Amniotic stem cell (primary cell): ENCODE results near the gene SELPLG.
"Not testable (repeated sequence)": the region's sequence is repeated elsewhere in the genome, so short reads cannot be mapped to it uniquely, and the experiment has no call there.

Experiments
- DNase-seq: peaks from one replicate; lab custom pipeline; 2025; lab: John Stamatoyannopoulos, UW

The SELPLG gene, protein sequence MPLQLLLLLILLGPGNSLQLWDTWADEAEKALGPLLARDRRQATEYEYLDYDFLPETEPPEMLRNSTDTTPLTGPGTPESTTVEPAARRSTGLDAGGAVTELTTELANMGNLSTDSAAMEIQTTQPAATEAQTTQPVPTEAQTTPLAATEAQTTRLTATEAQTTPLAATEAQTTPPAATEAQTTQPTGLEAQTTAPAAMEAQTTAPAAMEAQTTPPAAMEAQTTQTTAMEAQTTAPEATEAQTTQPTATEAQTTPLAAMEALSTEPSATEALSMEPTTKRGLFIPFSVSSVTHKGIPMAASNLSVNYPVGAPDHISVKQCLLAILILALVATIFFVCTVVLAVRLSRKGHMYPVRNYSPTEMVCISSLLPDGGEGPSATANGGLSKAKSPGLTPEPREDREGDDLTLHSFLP

DNA sequence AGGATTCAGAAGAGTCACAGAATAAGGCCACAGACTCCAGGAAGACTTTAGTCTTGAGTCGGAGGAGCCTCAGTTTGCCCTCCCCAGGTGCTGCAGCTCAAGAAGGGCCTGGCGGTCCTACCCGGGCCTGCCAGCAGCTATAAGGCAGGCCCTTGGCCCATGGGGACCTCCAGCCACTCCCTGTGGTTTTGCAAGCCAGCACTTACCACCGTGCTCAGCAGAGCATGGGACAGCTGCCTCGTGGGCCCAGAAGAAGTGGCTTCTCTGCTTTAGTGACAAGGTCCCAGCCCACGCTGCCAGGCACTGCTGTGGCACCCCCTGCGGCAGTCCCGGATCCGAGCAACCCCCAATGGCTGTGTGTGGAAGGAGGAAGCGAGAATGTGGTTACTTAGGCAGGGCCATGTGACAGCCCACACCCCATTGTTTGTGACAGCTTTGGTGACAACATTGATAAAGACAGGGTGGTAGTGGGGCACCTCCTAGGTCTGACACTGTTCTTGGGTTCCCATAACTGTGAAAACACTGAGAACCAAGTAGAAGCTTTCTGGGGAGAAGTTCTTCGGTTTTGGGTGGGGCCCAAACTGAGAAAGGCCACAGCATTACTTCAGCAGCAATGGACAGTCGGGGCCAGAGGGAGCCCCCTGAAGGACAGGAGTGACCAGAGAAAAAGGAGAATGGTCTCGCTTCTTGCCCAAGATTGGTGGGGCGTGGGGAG, at the start of gene SELPLG:
Gene SELPLG, minus strand, starts transcription at position 361 of the 715 bp plus-strand sequence. CDS start 9,587 bp downstream, outside the sequence.
- DNase-seq, result no peak

DNA sequence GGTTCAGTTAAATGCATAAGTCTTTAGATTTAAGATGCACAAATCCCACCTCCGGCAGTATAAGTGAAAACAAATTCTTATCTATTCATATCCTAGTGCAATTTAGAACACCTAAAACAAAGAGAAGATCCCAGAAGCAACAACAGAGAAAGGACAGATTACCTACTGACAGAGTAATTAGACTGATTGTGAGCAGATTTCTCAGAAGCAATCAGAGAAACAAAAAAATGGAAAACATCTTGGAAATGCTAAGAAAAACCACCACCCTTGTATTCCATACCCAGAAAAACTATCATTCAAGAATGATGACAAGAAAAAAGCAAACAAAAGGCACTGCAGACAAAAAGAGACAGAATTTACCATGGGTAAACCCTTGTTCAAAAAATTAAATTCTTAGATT, 47.6 kb upstream of the SELPLG start:
- no peak for DNase-seq

DNA sequence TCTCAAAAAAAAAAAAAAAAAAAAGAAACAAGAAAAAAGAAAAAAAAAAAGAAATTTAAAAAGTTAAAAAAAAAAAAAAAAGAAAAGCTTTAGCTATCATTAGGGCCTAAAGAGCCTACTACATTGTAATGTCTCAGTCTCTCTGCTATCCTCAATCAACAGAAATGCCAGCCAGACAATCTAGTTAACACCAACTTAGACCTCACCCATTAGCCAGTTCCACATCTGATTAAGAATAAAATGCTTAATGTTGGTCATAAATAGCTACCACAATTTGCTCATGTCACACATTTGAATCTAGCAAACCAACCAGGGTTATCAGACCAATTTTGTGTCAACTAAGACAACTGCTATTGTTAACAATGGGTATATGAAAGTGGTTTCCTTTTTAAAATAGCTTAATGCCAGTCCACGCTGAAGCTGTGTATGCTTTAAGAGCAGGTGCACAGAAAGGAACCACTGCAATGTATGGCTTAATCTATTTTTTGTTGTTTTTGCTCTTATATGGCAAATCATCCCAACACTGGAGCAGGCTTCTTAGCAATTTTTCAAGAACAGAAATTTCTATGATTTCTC, 45.5 kb upstream of the SELPLG start:
- DNase-seq, result no peak

DNA sequence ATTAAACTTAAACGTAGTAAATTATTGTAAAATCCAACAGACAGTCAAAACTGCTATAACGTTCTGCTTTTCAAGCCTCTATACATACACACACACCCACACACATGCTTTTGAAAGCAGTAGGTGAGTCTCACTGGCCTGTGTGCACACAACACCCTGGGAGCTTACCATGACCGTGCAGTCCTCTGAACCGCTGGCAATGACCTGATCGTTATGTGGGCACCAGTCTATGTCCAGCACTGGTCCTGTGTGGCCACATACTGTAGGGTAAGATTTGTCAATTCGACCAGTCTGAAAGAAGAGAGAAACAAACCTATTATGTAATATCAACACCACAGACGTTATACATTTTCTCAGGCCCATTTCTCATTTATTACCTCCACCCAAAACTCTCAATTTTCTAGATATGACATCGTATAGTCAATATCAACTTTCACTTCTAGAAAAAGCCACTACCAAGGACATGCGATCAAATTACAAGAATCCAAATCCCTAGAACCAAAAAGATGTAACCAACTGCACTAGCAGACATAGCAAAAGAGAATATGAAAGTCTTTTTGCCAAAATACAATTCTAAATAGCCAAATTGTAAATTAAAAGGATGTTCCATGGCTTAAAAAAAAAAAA, 44.5 kb upstream of the SELPLG start:
- no peak for DNase-seq

DNA sequence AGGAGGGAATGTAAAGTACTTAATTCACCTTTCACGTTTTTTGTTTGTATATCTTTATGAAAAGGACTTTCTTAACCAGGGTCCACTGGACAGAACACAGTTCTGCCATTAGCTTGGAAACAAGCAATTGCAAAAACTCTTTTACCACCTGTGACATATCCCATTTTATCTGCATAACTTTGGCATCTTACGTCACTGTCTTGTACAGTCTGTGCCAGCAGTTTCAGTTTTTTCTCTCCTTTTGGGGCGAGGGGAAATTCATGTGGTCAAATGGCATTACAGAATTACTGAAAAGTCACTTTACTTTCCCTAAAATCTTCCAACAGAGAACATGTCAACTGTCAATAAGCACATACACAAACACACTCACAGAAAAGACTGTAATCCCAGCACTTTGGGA, 43.7 kb upstream of the SELPLG start:
- DNase-seq, result no peak

DNA sequence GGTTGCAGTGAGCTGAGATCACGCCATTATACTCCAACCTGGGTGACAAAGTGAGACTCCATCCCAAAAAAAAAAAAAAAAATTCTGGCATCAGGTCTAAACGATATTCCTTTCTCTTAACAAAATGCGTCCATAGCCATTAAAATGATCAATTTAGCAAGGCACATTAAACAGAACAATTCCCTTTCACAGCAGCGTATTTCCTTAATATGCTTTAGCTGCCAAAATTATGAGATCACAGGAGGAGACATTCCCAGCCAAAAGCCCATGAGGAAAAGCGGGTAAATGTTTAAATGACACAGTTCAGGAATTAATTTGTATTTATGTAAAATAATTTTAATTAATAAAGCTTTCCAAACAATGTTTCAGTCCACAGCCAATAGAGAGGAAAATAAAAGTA, 43.0 kb upstream of the SELPLG start:
- no peak for DNase-seq

DNA sequence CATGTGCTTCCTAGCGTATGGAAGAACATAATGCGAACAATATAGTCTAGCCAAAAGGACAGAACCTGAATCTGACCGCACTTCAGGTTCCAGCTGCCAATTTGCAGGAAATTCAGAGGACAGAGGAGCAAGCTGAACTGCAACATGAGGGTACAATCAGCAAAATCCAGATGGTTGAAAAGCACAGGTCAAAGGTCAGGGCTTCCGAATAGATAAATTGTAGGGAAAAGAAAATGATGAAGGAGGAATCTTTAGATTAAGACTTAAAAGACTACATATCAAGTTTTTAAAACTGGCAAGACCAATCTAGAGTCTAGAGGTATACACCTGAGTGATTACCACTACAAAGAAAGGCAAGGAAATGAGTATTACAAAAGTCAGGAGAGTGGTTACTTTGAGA, 42.1 kb upstream of the SELPLG start:
- no peak for DNase-seq

DNA sequence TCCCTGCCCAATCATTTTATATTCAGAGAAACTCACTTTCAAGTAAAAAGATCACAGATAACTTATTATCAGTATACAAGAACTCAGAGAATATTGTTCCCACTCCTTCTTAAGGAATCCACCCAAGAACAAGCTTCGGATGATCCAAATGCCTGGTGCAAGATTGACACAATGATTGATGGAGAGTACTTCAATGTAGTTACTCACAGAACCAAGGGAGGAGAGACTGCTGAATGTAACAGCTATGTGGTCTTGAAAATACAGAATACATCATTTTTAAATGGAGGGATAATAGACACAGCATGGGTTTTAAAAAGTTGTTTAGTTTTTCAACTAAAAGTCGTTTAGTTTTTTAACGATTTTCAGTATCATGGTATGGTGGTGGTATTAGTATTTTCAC, 38.4 kb upstream of the SELPLG start:
- no peak for DNase-seq

DNA sequence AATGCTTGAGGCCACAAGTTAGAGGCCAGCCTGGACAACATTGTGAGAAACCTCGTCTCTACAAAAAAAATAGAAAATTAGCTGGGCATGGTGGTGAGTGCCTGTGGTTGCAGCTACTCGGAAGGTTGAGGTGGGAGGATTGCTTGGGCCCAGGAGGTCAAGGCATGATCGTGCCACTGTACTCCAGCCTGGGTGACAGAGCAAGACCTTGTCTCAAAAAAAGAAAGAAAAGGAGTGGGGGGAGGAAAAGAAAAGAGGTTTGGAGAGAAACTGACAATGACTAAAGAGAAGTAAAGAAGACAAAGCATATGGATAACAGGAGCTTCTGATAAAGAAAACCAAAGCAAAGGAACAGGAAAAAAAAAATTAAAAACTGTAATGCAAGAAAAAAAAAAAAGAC, 37.4 kb upstream of the SELPLG start:
- DNase-seq, result no peak

DNA sequence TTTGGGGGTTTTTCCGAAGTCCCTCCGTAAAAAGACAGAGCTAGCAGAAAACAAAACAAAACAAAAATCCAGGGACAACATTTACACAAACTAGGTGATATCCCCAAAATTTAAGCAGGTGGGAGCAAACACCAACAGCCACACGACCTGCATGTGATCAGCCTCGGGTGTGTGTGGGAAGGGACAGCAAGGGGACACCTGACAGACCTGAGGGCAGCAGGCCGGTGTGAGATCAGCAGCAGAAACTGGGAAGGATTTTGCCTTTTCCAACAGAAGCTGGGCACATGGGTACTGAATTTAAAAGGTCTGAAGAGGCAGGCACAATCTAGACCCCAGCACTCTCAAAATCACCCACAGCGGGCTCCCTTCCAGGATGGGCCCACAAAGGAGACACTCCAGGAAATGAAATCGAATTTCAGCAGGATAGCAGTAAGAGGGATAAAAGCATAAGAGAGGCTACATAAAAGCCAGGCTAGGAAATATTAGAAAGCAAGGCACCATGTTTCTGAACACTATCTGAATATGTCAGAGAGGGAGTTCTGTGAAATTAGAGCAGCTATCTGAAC, 36.5 kb upstream of the SELPLG start:
- DNase-seq, result no peak

DNA sequence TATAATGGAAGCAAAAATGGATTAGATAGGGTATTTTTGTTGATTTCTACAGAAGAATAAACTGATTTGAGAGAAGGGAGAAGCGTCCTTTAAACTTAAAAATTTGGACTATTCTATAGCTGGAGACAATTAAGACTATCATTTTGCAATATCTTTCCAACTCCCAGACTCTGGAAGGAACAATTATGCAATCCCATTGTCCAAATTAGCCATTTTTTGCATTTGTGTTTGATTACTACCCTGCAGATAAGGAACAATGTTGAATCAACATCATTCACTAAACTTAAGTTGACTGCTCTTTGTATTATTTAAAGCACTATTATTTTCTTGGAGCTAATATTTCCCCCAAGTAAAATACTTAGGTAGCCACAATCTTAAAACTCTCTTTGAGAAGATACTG, 34.8 kb upstream of the SELPLG start:
- no peak for DNase-seq

DNA sequence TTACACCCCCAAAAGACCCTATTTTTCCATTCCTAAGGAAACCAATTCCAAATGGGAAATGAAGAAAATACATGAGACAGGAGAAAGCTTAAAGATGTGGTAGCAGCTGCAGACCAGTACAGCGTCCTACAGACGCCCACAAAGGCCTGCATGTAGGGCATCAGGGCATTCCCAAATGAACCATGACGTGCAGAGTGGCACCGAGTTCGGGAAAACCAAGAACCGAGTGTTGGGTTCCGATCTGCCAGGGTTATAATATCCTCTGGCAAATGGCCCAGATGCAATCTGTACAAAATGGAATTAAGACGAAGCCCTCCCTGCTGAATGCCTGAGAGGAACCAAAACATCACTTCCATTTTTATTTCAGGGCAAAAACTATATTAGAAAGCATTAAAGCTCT, 34.4 kb upstream of the SELPLG start:
- DNase-seq, result no peak

DNA sequence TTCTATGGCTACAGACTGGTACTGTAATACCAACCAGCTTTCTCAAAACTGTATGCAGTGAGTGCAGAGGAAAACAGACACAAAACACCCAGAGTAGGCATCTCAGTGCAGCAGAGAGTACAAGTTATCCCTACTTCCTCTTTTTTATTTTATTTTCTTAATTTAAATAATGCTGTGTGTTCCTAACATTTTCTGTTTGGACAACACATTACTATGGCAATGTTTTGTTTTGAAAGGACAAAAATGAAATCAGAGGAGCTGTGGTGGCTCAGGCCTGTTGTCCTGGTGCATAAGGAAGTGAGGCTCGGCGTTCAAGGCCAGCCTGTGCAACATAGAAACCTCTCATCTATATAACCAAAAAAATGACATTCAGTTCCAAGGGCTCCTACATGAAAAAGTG, 33.7 kb upstream of the SELPLG start:
- DNase-seq, result no peak

DNA sequence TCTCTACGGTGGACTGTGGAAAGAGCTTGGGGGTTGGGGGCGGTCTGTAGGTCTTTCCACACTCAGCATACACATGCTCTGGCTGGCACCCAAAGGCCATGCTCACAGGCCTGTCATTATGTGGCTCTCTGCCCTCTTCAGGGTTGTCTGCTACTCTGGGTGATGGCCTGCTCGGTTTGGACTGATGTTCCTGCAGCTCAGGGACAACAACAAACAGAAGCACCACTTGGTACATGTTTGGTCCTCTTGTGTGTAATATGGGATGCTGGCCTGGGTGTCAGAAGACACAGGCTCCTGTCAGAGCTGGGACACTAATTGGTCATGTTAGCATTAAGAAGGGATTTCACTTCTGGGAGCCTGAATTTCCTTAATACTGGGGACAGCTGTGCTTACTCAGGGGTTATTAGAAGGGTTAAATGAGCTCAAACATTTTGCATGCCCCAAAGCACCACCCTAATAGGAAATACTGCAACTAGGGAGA, 32.7 kb upstream of the SELPLG start:
- no peak for DNase-seq

DNA sequence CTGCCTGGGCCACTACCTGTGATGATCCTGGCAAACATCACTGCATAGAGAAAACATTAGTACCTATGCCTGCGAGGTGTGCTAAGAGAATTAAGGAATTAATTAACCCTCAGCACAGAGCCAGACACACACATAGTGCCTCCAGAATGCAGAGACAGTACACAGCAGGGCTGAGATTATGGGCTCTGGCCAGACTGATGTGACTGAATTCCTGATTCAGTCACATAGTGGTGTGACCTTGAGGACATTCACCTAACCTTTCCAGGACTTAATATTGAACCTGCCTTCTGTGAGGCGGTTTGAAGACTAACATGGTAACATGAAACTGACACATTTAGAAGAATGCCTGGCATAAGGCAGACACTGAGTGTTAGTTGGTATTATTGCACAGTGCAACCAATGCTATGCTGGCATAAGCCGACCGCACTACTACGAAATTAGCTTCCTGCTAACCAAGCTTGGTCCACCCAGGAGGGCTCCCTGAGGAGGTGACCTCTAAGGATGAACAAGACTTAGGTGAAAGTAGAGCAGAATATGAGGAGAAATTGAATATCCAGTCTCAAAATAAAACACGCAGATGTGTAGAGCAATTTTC, 32.0 kb upstream of the SELPLG start:
- DNase-seq, result no peak

DNA sequence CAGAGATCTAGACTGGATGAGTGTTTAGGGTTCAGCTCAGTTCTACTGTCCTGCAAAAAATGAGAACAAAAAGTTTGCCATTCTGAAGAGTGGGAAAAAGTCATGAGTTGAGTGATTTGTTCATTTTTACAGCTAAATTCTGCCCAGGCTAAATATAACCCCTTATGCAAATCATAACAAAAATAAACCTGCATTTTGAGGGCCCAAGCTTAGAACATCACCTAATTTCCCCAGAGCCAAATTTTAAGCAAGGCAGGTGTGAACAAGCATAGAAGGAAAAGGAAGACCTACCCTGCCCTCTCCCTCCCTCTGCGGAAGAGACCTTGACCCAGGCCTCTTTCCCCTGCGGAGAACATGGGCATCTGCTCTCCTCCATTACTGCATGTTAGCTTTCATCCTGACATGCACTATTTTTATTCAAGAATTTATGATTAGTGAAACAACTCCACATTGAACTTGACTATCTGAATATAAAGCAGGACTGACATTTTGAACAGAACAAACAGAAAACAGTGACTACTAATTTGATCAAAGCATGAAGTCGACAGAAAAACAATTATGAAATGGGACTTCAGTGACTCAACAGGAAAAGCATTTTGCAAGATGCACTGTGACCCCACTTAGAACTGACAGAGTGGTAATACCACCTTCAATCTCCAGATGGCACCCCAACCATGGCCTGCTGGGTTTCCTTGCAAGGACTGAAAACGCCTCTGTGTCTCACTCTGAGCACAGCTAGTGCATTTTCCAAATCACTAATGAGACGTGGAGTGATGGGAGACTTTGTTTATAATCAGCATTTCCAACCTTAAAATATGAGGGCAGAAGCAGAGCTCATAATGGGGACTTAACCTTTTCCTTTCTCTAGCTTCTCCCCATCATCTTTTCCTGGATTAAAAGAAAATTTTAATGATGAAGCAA, 30.9 kb upstream of the SELPLG start:
- DNase-seq, result peak; percentile 81

DNA sequence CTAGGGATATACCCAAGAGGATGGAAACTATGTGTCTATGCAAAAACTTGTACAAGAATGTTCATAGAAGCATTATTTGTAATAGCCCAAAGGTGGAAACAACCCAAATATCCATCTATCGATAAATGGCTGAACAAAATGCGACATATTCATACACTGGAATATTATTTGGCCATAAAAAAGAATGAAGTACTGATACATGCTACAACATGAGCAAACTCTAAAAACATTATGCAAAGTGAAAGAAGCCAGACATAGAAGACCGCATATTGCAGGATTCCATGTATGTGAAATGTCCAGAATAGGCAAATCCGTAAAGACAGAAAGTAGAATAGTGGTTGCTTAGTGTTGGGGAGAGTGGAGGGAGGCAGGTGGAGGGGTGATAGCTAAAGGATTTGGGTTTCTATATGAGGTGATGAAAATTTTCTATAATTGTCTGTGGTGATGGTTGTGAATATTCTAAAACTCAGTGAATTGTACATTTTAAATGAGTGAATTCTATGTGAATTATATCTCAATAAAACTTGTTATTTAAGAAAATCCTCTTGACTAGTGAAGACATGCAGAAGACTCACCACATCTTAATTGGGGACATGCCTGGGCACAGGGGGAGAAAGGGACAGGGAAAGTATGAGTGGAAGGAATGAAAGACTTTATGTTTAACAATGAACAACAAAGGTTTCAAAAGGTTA, 29.8 kb upstream of the SELPLG start:
- DNase-seq, result no peak

DNA sequence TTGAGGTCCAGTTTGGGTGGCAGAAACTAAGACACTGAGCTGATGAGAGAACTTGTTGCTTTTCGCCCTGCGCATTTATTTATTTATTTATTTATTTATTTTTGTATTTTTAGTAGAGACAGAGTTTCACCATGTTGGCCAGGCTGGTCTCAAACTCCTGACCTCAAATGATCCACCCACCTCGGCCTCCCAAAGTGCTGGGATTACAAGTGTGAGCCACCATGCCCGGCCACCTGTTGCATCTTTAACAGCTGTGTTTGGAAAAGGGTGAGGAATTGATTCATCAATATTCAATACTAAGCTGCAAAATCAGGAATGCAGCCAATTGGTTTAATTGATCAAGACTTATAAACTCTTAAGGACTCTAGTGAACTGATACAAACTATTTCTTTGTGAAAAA, 24.4 kb upstream of the SELPLG start:
- not testable (repeated sequence) for DNase-seq

DNA sequence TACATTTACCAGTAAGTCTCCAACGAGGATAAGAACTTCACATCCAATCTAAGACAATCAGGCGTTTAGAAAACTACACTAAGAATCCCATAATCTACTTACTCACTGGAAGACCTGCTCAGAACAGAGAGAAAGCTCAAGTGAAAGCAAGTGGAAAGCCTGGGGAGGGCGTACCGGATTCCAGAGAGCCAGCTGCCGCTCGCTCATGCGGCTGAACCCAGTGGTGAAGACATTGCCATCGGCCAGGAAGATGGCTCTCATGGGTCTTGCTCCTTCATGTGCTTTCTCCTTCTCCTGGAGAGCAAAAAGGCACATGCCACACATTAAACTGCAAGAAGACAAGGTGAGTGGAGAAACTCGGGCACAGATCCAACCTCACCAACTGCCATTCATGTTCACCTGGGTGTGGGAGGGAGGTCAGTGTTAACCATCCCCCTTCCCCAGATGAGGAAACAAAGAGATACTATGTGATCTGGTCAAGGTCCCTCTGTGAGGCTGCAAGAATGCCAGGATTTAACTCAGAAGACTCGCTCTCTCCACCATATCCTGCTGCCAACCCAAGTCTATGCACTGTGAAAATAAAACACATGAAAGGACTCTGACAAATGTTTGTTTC, 23.5 kb upstream of the SELPLG start:
- no peak for DNase-seq

DNA sequence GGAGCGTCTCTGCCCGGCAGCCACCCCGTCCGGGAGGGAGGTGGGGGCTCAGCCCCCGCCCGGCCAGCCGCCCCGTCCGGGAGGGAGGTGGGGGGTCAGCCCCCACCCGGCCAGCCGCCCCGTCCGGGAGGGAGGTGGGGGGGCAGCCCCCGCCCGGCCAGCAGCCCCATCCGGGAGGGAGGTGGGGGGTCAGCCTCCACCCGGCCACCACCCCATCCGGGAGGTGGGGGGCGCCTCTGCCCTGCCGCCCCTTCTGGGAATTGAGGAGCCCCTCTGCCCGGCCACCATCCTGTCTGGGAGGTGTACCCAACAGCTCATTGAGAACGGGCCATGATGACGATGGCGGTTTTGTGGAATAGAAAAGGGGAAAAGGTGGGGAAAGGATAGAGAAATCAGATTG, 22.6 kb upstream of the SELPLG start:
- DNase-seq, result not testable (repeated sequence)
